Ovary (tissue), 9 donors: ENCODE data around the gene RGPD4. TPM values are rescaled to one million over a fixed set of nuclear protein-coding genes. Genes with fewer than 3 reads are reported as not detected.

Source experiments
- DNase-seq, 5 donors: peaks; one replicate each; pipeline ENCODE4 v3.0.0-alpha.2; 2019 to 2020
- H3K27ac ChIP-seq, 2 donors: fragments of 200-600 bp; one replicate each; pipeline versions ENCODE4 v1.5.1 to v1.8.0; 2019 to 2022
- H3K27me3 ChIP-seq: fragments of 200-600 bp; one replicate; pipeline ENCODE4 v1.8.0; 2022
- H3K36me3 ChIP-seq: fragments of 200-600 bp; sonication (generic); one replicate; pipeline ENCODE4 v1.5.1; 2019
- H3K4me1 ChIP-seq: one replicate; pipeline ENCODE4 v1.8.1; 2013; ENCODE audit warnings: mild to moderate bottlenecking, moderate library complexity; ENCODE audit not compliant: insufficient read depth
- H3K4me3 ChIP-seq: fragments of 200-600 bp; sonication (generic); one replicate; pipeline ENCODE4 v1.5.1; 2017
- H3K9me3 ChIP-seq, 2 donors: fragments of 200-600 bp in 1 of 2; sonication (generic) in 1 of 2; one replicate each; pipeline versions ENCODE4 v1.5.1 to v1.8.1; 2013 to 2019; ENCODE audit warnings: mild to moderate bottlenecking in 1 of 2, moderate library complexity in 1 of 2
- CTCF ChIP-seq, 3 donors: fragments of 450-650 bp in 2 of 3; fragments of 200-600 bp in 1 of 3; IDR thresholded peaks; one replicate each; pipeline versions ENCODE4 v1.5.1 to v1.8.0; 2016 to 2022; ENCODE audit warnings: antibody characterized with exemption in 3 of 3, mild to moderate bottlenecking in 1 of 3
- EP300 ChIP-seq: sonication (generic); formaldehyde crosslinking; IDR thresholded peaks from one replicate; pipeline ENCODE4 v1.6.1; 2017; ENCODE audit warnings: antibody characterized with exemption
- POLR2A ChIP-seq: fragments of 450-650 bp; IDR thresholded peaks from one replicate; pipeline ENCODE4 v1.6.1; 2017; ENCODE audit warnings: antibody characterized with exemption, mild to moderate bottlenecking, moderate library complexity
- WGBS, 3 donors: extraction: QIAGEN DNeasy Blood & Tissue Kit in 1 of 3; methylation state at CpG; one replicate each; pipeline versions ENCODE4 v1.1.5 to v1.1.7; 2013 to 2017; 5-methylcytosine and 5-hydroxymethylcytosine counted together
- intact Hi-C, 4 donors: fragments of 100-400 bp; cut with DNase I; formaldehyde crosslinking; loops; one replicate each; pipeline versions ENCODE4 v1.11.0 to v1.15.1; 2022 to 2023
- polyA plus RNA-seq, 2 donors: library from polyadenylated mRNA; stranded (reverse); fragments of 200-250 nt in 1 of 2; fragments of 350-450 nt in 1 of 2; fragmentation: Illumina TruSeq in 1 of 2; extraction: RNeasy Lipid Tissue Mini Kit (QIAGEN cat#74804) in 1 of 2; gene quantifications; one replicate each; pipeline ENCODE4 v1.2.3, GENCODE V29; 2013 to 2014
- total RNA-seq, 7 donors: library from RNA; depleted of rRNA in 2 of 7; stranded (reverse); fragments of >200 nt in 2 of 7; fragmentation: NEBNext Ultra II Directional in 3 of 7; extraction: Animal tissue kit (Norgen Biotek cat#: 25700) in 3 of 7; gene quantifications; one replicate each; pipeline versions ENCODE4 v1.1.0 to v1.2.4, GENCODE V29; 2016 to 2023
- donor health status: DM: no; HTN: no; CAD: no; lungs with moderate emphysema.
- donor health status: DM: no; HTN: no; CAD: no.
- donor health status: Bipolar disorder and iron deficiency.
- donor health status: DM: yes; HTN: yes; CAD: no.
- donor health status: DM: no; HTN: no; CAD: no.
- donor health status: DM: yes; HTN: yes; CAD: no.

The RGPD4 gene
- total and polyA plus RNA-seq, 9 donors = 0.10 to 0.23 (median 0.20) TPM; not detected in 6

- Histone ChIP-seq H3K9me3 (no peaks in the 10 kb centered on the region), H3K36me3 (no peaks in the 10 kb centered on the region), H3K27ac (no peak overlapping the region), H3K4me3 (no peak overlapping the region), H3K27me3 (no peaks in the 10 kb centered on the region), H3K4me1 (no peaks in the 10 kb centered on the region)
- no peak for DNase-seq
- TF ChIP-seq POLR2A (no peak), CTCF (IDR thresholded peaks at IDR 0.05) (no peak), EP300 (no peak)
- WGBS, 3 donors = 14 to 22% (median 17%) methylated on average over 3 of the region's 3 CpGs
- intact Hi-C loops = no loop called here
Measured at GRCh38 chr2:107927034-107927534, 100.4 kb downstream of the RGPD4 start.

- Histone ChIP-seq H3K4me1 (no peaks in the 10 kb centered on the region), H3K27ac (no peak overlapping the region), H3K36me3 (no peaks in the 10 kb centered on the region), H3K9me3 (no peaks in the 10 kb centered on the region), H3K27me3 (no peaks in the 10 kb centered on the region), H3K4me3 (no peak overlapping the region)
- intact Hi-C loops = no loop called here
- no peak for DNase-seq
- TF ChIP-seq EP300 (no peak), POLR2A (no peak), CTCF (IDR thresholded peaks at IDR 0.05) (no peak)
- WGBS, 3 donors = 85 to 90% (median 89%) methylated on average over 3 of the region's 3 CpGs
Measured at GRCh38 chr2:107931412-107931811, 104.7 kb downstream of the RGPD4 start.

GRCh38 chr2:107932488-107932887 lies 105.8 kb downstream of the RGPD4 start:
- H3K36me3 ChIP-seq = no peaks in the 10 kb centered on the region
- H3K27me3 ChIP-seq = no peaks in the 10 kb centered on the region
- no peak overlapping the region for H3K4me3 ChIP-seq
- no peaks in the 10 kb centered on the region for H3K9me3 ChIP-seq
- no peak overlapping the region for H3K27ac ChIP-seq
- 21 to 33% (median 27%) methylated on average over 2 of the region's 2 CpGs for WGBS, 3 donors
- TF ChIP-seq CTCF (IDR thresholded peaks at IDR 0.05) (no peak), POLR2A (no peak)
- DNase-seq = no peak
- no peaks in the 10 kb centered on the region for H3K4me1 ChIP-seq
- intact Hi-C loops = no loop called here

- Histone ChIP-seq H3K27ac (no peak overlapping the region), H3K4me1 (no peaks in the 10 kb centered on the region), H3K27me3 (no peaks in the 10 kb centered on the region), H3K4me3 (no peak overlapping the region), H3K36me3 (no peaks in the 10 kb centered on the region), H3K9me3 (no peaks in the 10 kb centered on the region)
- 21 to 27% (median 25%) methylated on average over 3 of the region's 3 CpGs for WGBS, 3 donors
- DNase-seq = no peak
- intact Hi-C loops = no loop called here
- TF ChIP-seq EP300 = no peak
- no peak for TF ChIP-seq POLR2A
- TF ChIP-seq CTCF (IDR thresholded peaks at IDR 0.05) = no peak
Measured at GRCh38 chr2:107932979-107933378, 106.3 kb downstream of the RGPD4 start.
